Fibroblast of mammary gland (primary cell): Measurements from ENCODE around the gene LDLRAD1.

Source experiments
- DNase-seq: peaks from one replicate; pipeline ENCODE4 v3.0.0-alpha.2; 2010; ENCODE audit warnings: low read depth
- H3K4me3 ChIP-seq: 2 replicates; pipeline ENCODE4 v1.5.1; 2011; ENCODE audit warnings: low read depth, mild to moderate bottlenecking, low read length, moderate library complexity; ENCODE audit not compliant: control insufficient read depth
- TF ChIP-seq, protein P1 (sequence below): conservative IDR thresholded peaks from 2 replicates; pipeline ENCODE4 v1.5.1; 2011; ENCODE audit warnings: low read depth, low read length, inconsistent platforms; ENCODE audit not compliant: control insufficient read depth, insufficient read depth

The LDLRAD1 gene

DNA sequence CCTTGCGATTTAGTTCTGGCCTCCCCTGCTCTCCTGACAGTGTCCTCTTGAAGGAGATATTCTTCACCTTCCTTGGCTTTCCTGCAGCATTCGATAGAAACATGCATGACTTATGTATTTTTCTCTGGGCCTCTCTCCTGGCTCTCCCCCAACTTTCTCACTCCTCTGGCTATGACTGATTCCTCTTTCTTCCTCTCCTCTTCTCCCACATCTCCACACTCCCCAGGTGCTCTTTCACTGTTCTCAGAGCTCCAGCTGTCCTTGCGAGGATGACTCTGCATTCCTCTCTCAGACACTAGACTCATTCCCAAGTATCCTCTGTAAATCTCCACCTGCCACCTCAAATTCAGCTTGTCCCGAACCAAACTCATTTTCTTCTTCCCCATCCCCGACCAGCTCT lies 53.9 kb downstream of the LDLRAD1 start:
- TF ChIP-seq, protein P1, sequence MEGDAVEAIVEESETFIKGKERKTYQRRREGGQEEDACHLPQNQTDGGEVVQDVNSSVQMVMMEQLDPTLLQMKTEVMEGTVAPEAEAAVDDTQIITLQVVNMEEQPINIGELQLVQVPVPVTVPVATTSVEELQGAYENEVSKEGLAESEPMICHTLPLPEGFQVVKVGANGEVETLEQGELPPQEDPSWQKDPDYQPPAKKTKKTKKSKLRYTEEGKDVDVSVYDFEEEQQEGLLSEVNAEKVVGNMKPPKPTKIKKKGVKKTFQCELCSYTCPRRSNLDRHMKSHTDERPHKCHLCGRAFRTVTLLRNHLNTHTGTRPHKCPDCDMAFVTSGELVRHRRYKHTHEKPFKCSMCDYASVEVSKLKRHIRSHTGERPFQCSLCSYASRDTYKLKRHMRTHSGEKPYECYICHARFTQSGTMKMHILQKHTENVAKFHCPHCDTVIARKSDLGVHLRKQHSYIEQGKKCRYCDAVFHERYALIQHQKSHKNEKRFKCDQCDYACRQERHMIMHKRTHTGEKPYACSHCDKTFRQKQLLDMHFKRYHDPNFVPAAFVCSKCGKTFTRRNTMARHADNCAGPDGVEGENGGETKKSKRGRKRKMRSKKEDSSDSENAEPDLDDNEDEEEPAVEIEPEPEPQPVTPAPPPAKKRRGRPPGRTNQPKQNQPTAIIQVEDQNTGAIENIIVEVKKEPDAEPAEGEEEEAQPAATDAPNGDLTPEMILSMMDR: no peak
- no peak for DNase-seq
- no peak overlapping the region for H3K4me3 ChIP-seq

DNA sequence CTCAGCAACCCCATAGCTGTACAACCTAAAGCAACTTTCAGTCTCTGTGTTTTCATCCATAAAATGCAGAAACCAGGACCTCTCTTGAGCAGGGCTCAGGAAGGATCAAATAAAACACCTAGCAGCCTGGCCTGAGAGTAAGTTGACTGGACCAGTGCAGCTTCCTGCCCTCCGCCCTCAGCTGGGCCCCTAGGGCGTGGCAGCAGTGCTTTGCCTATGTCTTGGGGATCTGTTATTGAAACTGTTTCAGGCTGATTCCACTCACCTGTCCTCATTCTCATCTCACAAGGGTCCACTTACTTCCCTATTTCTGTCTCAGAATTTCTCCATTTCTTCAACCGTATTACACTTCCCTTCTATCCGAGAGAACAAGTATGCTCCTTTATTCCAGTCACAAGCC lies 54.5 kb downstream of the LDLRAD1 start:
- no peak for DNase-seq
- H3K4me3 ChIP-seq: no peak overlapping the region
- TF ChIP-seq, protein P1: no peak

DNA sequence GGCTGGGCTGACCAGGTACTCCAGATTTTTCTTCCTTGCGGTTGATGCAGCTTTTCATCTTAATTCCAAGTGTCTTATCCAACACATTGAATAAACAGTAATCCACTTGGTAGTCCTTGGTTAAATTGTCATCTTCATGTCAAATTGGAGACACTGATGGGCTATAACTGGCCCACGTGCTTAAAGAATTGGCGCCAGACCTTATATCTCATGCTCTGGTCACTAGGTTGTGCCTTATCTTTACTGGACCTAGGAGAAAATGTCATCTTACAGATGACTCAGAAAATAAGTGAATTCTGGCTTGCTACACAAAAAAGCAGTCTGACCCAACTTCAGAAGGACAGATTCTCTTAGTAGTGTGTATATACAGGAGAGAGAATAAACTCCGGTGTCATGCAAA lies 55.6 kb downstream of the LDLRAD1 start:
- TF ChIP-seq, protein P1: no peak

DNA sequence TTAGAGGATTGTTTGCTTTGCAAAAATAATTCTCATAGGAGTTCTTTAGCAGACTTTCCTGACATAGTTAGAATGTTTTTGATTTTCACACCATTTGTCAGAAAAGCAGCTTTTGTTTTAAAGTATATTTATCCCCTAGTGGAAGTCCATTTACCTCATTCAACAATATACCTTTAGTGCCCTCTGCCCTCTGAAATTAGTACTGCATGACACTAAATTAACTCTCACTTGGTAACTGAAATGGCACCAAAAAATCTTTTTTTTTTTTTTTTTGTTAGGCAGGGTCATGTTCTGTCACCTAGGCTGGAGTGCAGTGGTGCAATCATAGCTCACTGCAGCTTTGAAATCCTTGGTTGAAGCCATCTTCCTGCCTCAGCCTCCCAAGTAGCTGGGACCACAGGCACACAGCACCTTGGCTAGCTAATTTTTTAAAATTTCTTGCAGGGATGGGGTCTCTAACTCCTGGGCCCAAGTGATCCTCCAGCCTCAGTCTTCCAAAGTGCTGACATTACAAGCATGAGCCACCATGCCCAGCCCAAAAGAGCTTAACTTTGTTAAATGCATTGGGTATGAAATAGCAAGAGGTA lies 58.2 kb downstream of the LDLRAD1 start:
- DNase-seq: no peak
- H3K4me3 ChIP-seq: no peak overlapping the region
- TF ChIP-seq, protein P1: peak; percentile 56

More for the DNA sequence above, 55.6 kb downstream of the LDLRAD1 start:
- no peak for DNase-seq
- no peak overlapping the region for H3K4me3 ChIP-seq
